ENCODE measurements around the gene DNM3. TPM values are rescaled to one million over a fixed set of nuclear protein-coding genes. Genes with fewer than 3 reads are reported as not detected.
"Not testable (repeated sequence)": the region's sequence is repeated elsewhere in the genome, so short reads cannot be mapped to it uniquely, and the experiment has no call there.

Gene DNM3
- total RNA-seq, 1 donor, result 0.72 TPM

DNA sequence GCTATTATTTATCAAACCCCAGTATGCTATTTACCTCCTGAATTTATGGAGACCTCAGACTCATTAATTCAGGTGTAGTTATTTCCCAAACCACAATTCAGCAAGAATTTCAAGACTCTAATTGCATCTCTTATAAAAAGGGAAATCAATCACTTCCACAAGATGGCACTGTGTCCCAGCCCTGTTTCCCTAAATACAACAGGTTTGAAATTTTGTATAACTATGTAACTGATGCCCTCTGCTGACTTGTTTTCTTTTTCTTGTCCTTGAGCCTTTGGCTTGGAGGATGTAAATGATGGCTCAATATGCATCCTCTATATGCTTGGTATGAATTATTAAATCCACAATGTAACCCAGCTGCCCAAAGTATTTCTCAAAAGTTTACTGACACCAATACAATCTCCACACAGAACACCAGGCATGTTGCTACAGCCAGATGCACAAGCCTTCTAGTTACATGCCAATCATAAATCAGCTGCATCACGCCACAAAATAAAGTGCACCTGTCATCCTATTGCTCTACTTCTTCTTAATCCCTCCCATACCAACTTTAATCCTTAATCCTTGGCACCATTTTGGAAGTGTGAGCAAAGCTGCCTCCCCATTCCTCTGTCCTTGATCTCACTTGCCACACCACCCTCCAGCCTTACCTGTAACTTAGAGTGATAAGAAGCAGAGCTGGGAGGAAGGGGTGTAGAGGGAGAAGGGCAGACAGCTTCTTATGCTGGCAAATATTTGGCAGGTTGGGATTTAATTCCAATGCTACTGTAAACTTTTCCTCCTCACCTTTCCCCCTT lies 588.2 kb downstream of the DNM3 start:
- no peak overlapping the region for H3K4me2 ChIP-seq (ENCODE audit: insufficient read depth, low read length)
- H3K27ac ChIP-seq (ENCODE audit: low read depth, low read length), result no peak overlapping the region
- peak; percentile 86 for TF ChIP-seq CTCF (IDR thresholded peaks at IDR 0.05; ENCODE audit: extremely low read depth, low read depth, low read length)
- peak; percentile 74 for DNase-seq (ENCODE audit: insufficient read length, low spot score, missing footprints)
- H3K27me3 ChIP-seq (ENCODE audit: insufficient read depth, low read length), result no peaks in the 10 kb centered on the region
- no peaks in the 10 kb centered on the region for H4K20me1 ChIP-seq (ENCODE audit: insufficient read depth, low read length)
- H3K36me3 ChIP-seq (ENCODE audit: insufficient read depth, low read length), result no peaks in the 10 kb centered on the region
- no peak overlapping the region for H3K4me3 ChIP-seq (ENCODE audit: insufficient read depth, low read length)
- no peak overlapping the region for H2AFZ ChIP-seq (ENCODE audit: low read length)
- no peaks in the 10 kb centered on the region for H3K9me3 ChIP-seq (ENCODE audit: low read depth, low read length)
- H3K4me1 ChIP-seq (ENCODE audit: insufficient read depth, low read length), result no peaks in the 10 kb centered on the region
- H3K79me2 ChIP-seq (ENCODE audit: insufficient read depth, low read length), result no peaks in the 10 kb centered on the region

DNA sequence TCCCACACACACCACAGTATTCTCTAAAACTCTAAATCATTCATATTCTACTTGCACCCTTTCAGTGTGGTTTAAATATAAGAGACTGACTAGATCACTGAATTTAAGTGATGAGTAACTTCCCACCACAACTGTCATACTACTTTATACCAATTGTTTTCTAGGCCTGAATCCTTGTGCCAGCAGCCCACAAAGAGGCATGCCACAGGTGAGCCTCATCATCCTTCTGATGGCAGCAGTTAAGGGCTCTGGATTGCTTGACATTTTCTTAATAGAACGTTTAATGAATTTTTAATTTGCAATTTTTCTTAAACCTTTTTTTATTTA lies 588.8 kb downstream of the DNM3 start:
- Histone ChIP-seq H3K79me2 (ENCODE audit: insufficient read depth, low read length) (no peaks in the 10 kb centered on the region), H3K4me2 (ENCODE audit: insufficient read depth, low read length) (no peak overlapping the region), H2AFZ (ENCODE audit: low read length) (no peak overlapping the region), H3K4me3 (ENCODE audit: insufficient read depth, low read length) (no peak overlapping the region), H3K9me3 (ENCODE audit: low read depth, low read length) (no peaks in the 10 kb centered on the region), H3K27me3 (ENCODE audit: insufficient read depth, low read length) (no peaks in the 10 kb centered on the region), H3K4me1 (ENCODE audit: insufficient read depth, low read length) (no peaks in the 10 kb centered on the region), H4K20me1 (ENCODE audit: insufficient read depth, low read length) (no peaks in the 10 kb centered on the region), H3K36me3 (ENCODE audit: insufficient read depth, low read length) (no peaks in the 10 kb centered on the region), H3K27ac (ENCODE audit: low read depth, low read length) (no peak overlapping the region)
- TF ChIP-seq CTCF (IDR thresholded peaks at IDR 0.05; ENCODE audit: extremely low read depth, low read depth, low read length), result no peak
- no peak for DNase-seq (ENCODE audit: insufficient read length, low spot score, missing footprints)

- H4K20me1 ChIP-seq (ENCODE audit: insufficient read depth, low read length), result no peaks in the 10 kb centered on the region
- H3K4me2 ChIP-seq (ENCODE audit: insufficient read depth, low read length), result no peak overlapping the region
- no peak overlapping the region for H2AFZ ChIP-seq (ENCODE audit: low read length)
- no peaks in the 10 kb centered on the region for H3K79me2 ChIP-seq (ENCODE audit: insufficient read depth, low read length)
- TF ChIP-seq CTCF (IDR thresholded peaks at IDR 0.05; ENCODE audit: extremely low read depth, low read depth, low read length), result no peak
- H3K4me3 ChIP-seq (ENCODE audit: insufficient read depth, low read length), result no peak overlapping the region
- H3K27ac ChIP-seq (ENCODE audit: low read depth, low read length), result no peak overlapping the region
- H3K9me3 ChIP-seq (ENCODE audit: low read depth, low read length), result no peaks in the 10 kb centered on the region
- H3K27me3 ChIP-seq (ENCODE audit: insufficient read depth, low read length), result no peaks in the 10 kb centered on the region
- H3K4me1 ChIP-seq (ENCODE audit: insufficient read depth, low read length), result no peaks in the 10 kb centered on the region
- no peak for DNase-seq (ENCODE audit: insufficient read length, low spot score, missing footprints)
- H3K36me3 ChIP-seq (ENCODE audit: insufficient read depth, low read length), result no peaks in the 10 kb centered on the region
These were observed 589.9 kb downstream of the DNM3 start for GRCh38 chr1:172431204-172431603.

GRCh38 chr1:172431721-172432192 lies 590.5 kb downstream of the DNM3 start:
- Histone ChIP-seq H3K36me3 (ENCODE audit: insufficient read depth, low read length) (no peaks in the 10 kb centered on the region), H3K27ac (ENCODE audit: low read depth, low read length) (no peak overlapping the region), H3K9me3 (ENCODE audit: low read depth, low read length) (no peaks in the 10 kb centered on the region), H3K4me2 (ENCODE audit: insufficient read depth, low read length) (no peak overlapping the region), H3K79me2 (ENCODE audit: insufficient read depth, low read length) (no peaks in the 10 kb centered on the region), H3K4me3 (ENCODE audit: insufficient read depth, low read length) (no peak overlapping the region), H4K20me1 (ENCODE audit: insufficient read depth, low read length) (no peaks in the 10 kb centered on the region), H3K27me3 (ENCODE audit: insufficient read depth, low read length) (no peaks in the 10 kb centered on the region), H2AFZ (ENCODE audit: low read length) (no peak overlapping the region), H3K4me1 (ENCODE audit: insufficient read depth, low read length) (no peaks in the 10 kb centered on the region)
- DNase-seq (ENCODE audit: insufficient read length, low spot score, missing footprints), result no peak
- TF ChIP-seq CTCF (IDR thresholded peaks at IDR 0.05; ENCODE audit: extremely low read depth, low read depth, low read length), result no peak

- not testable (repeated sequence) for H3K27me3 ChIP-seq (ENCODE audit: insufficient read depth, low read length); H3K9me3 ChIP-seq (ENCODE audit: low read depth, low read length); H3K4me3 ChIP-seq (ENCODE audit: insufficient read depth, low read length); H3K27ac ChIP-seq (ENCODE audit: low read depth, low read length); H2AFZ ChIP-seq (ENCODE audit: low read length); H3K4me1 ChIP-seq (ENCODE audit: insufficient read depth, low read length); DNase-seq (ENCODE audit: insufficient read length, low spot score, missing footprints); H3K4me2 ChIP-seq (ENCODE audit: insufficient read depth, low read length); H4K20me1 ChIP-seq (ENCODE audit: insufficient read depth, low read length); H3K36me3 ChIP-seq (ENCODE audit: insufficient read depth, low read length)
- H3K79me2 ChIP-seq (ENCODE audit: insufficient read depth, low read length), result peaks cover 25% of the 10 kb centered on the region
These were observed 595.9 kb downstream of the DNM3 start for GRCh38 chr1:172437183-172437582.

All from osteoblast (primary cell).